Duodenal mucosa (tissue), 2 donors: ENCODE data around the gene UGT1A3.

ENCODE experiments used
- H3K27ac ChIP-seq: one replicate; pipeline ENCODE4 v1.7.0; 2013; ENCODE audit warnings: low read depth, low read length
- H3K27me3 ChIP-seq, 2 donors: one replicate each; pipeline ENCODE4 v1.7.0; 2013; ENCODE audit warnings: low read length in 2 of 2, control low read depth in 1 of 2; ENCODE audit not compliant: insufficient read depth in 2 of 2, control insufficient read depth in 1 of 2
- H3K36me3 ChIP-seq, 2 donors: one replicate each; pipeline ENCODE4 v1.7.0; 2013; ENCODE audit warnings: low read length in 2 of 2, control low read depth in 1 of 2; ENCODE audit not compliant: insufficient read depth in 2 of 2, control insufficient read depth in 1 of 2
- H3K4me1 ChIP-seq, 2 donors: one replicate each; pipeline ENCODE4 v1.7.0; 2013; ENCODE audit warnings: low read length in 2 of 2, control low read depth in 1 of 2; ENCODE audit not compliant: insufficient read depth in 2 of 2, control insufficient read depth in 1 of 2
- H3K4me3 ChIP-seq, 2 donors: one replicate each; pipeline ENCODE4 v1.7.0; 2013; ENCODE audit warnings: low read length in 2 of 2, low read depth in 1 of 2
- H3K9ac ChIP-seq, 2 donors: one replicate each; pipeline ENCODE4 v1.7.0; 2013; ENCODE audit warnings: low read length in 2 of 2, low read depth in 1 of 2
- H3K9me3 ChIP-seq, 2 donors: one replicate each; pipeline ENCODE4 v1.7.0; 2013; ENCODE audit warnings: low read length in 2 of 2, control low read depth in 1 of 2; ENCODE audit not compliant: control insufficient read depth in 1 of 2

UGT1A3 gene

DNA sequence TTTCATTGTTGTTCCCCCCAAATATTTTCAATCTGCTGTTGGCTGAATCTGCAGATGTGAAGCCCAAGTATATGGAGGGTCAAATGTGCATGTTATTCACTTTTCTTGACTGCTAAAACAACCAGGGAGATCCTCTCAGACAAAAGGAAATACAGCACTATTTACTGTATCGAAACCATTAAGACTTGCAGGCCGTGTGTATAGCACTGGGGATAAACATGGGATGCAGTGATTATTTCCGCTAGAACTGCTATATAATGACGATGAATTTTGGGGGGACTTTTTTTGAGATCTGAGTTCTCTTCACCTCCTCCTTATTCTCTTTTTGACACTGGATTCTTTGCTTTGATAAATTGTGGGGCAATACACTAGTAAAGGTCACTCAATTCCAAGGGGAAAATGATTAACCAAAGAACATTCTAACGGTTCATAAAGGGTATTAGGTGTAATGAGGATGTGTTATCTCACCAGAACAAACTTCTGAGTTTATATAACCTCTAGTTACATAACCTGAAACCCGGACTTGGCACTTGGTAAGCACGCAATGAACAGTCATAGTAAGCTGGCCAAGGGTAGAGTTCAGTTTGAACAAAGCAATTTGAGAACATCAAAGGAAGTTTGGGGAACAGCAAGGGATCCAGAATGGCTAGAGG, 27.7 kb downstream of the UGT1A3 start:
- H3K9me3 ChIP-seq, result no peaks in the 10 kb centered on the region
- no peak overlapping the region for H3K27ac ChIP-seq
- no peaks in the 10 kb centered on the region for H3K36me3 ChIP-seq
- no peak overlapping the region for H3K9ac ChIP-seq
- no peaks in the 10 kb centered on the region for H3K27me3 ChIP-seq
- H3K4me1 ChIP-seq, result peaks cover 28 to 41% of the 10 kb centered on the region in 2 donors
- H3K4me3 ChIP-seq, result no peak overlapping the region

DNA sequence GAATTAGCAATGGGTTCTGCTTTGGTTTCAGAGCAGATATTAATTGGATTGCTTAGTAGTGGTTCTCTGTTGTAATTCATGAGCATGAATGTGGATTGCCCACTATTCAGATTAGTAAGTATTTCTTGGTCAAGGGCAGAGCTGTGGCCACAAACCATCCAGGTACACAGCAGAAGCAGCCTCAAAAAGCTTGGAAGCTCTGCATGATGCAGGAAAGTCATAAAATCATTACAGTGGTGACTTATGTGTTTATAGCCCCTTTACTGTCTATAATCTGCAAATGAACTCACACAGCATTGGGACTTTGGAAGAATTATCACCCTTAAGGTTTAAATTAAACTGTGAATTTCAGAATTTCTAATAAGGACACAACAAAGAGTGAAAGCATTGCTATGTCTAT, 29.3 kb downstream of the UGT1A3 start:
- H3K27ac ChIP-seq, result no peak overlapping the region
- no peaks in the 10 kb centered on the region for H3K36me3 ChIP-seq
- peaks cover 28 to 41% of the 10 kb centered on the region in 2 donors for H3K4me1 ChIP-seq
- H3K27me3 ChIP-seq, result no peaks in the 10 kb centered on the region
- no peaks in the 10 kb centered on the region for H3K9me3 ChIP-seq
- peak overlapping the region in 1 of 2 donors; percentile 15 for H3K4me3 ChIP-seq
- peak overlapping the region in 1 of 2 donors; percentile 21 for H3K9ac ChIP-seq

DNA sequence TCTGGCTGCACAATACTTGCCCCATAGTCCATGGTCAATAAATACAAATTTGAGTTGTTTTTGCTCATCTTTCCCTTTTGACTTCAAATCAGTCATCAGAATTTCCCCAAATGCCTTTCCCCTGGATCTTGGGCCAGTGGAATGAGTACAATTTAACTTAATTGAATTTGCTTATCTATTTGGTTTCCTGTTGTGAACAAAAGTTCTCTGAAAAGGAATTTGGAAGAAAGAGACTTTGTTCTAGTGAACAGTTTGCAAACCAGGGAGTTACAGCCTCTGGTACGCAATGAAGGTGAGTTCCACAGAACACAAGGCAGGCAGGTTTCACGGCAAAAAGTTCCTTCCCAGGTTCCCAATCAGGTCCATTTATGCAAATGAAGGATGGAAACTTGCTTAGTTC, 30.0 kb downstream of the UGT1A3 start:
- H3K9ac ChIP-seq, result no peak overlapping the region
- no peak overlapping the region for H3K27ac ChIP-seq
- no peaks in the 10 kb centered on the region for H3K27me3 ChIP-seq
- no peaks in the 10 kb centered on the region for H3K9me3 ChIP-seq
- peaks cover 28 to 44% of the 10 kb centered on the region in 2 donors for H3K4me1 ChIP-seq
- no peaks in the 10 kb centered on the region for H3K36me3 ChIP-seq
- H3K4me3 ChIP-seq, result peak overlapping the region; percentile 15 to 19

DNA sequence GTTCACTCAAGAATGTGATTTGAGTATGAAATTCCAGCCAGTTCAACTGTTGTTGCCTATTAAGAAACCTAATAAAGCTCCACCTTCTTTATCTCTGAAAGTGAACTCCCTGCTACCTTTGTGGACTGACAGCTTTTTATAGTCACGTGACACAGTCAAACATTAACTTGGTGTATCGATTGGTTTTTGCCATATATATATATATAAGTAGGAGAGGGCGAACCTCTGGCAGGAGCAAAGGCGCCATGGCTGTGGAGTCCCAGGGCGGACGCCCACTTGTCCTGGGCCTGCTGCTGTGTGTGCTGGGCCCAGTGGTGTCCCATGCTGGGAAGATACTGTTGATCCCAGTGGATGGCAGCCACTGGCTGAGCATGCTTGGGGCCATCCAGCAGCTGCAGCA, 31.2 kb downstream of the UGT1A3 start, which contains the start of gene UGT1A1:
Gene UGT1A1 (plus strand): TSS at position 228 of the 400 bp plus-strand sequence. CDS start 18 bp downstream, at position 246.
- Histone ChIP-seq H3K9ac (peak within 1 kb of the TSS in 1 of 2 donors; percentile 49), H3K4me3 (peak within 1 kb of the TSS; percentile 51), H3K9me3 (no peaks in the 10 kb centered on the region), H3K36me3 (no peaks in the 10 kb centered on the region), H3K27ac (peak within 1 kb of the TSS; percentile 54), H3K4me1 (peaks cover 34 to 55% of the 10 kb centered on the region in 2 donors), H3K27me3 (no peaks in the 10 kb centered on the region)

DNA sequence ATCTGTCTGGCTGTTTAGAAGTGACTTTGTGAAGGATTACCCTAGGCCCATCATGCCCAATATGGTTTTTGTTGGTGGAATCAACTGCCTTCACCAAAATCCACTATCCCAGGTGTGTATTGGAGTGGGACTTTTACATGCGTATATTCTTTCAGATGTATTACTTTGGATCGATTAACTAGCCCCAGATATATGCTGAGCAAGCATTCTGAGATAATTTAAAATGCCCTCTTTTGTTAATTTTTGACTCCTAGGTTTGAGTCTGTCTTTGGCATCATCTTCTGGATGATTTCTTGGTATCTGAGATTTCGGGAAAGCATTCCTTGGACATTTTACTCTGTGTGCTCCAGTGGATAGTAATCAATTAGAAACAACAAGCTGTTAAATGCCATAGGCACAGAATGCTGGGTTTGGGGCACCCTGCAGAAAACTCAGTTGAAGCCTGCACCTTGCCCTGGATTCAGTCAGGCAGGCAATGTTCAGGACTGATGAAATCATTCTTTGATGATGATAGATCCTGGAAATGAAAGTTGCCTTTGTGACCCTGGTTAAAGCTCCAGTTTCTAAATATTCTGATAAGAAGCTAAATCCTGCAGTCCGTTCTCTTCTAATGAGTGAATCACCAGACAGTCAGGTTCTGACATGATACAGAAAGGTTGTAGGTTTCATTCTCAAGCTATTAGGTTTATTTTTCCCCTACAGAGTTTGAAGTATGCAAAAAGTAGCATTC, 32.4 kb downstream of the UGT1A3 start:
- H3K27ac ChIP-seq, result no peak overlapping the region
- peak overlapping the region; percentile 32 to 49 for H3K9ac ChIP-seq
- no peaks in the 10 kb centered on the region for H3K27me3 ChIP-seq
- peak overlapping the region; percentile 51 for H3K4me3 ChIP-seq
- no peaks in the 10 kb centered on the region for H3K9me3 ChIP-seq
- peaks cover 35 to 50% of the 10 kb centered on the region in 2 donors for H3K4me1 ChIP-seq
- H3K36me3 ChIP-seq, result no peaks in the 10 kb centered on the region

DNA sequence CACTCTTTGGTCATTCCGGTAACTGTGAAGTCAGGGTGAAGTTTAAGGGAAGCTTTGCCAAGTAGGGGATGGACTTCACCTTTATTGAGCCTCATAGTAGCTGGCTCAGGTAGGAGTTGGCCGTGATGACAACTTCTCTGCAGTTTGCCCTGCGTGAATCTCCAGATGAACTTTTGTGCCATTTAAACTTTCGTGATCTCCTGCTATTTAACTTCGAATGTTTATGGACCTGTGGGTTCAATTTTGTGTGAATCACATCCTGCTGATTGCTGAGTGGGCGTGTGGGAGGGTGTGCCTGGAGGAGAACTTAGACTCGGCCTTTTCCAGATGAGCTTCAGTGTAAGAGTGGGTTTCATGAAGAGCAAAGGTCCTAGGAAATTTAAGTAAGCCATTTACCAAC, 35.4 kb downstream of the UGT1A3 start:
- Histone ChIP-seq H3K27ac (peak overlapping the region; percentile 49), H3K36me3 (peaks cover 9 to 12% of the 10 kb centered on the region in 2 donors), H3K9ac (peak overlapping the region in 1 of 2 donors; percentile 28), H3K4me1 (peaks cover 25 to 32% of the 10 kb centered on the region in 2 donors), H3K9me3 (no peaks in the 10 kb centered on the region), H3K27me3 (no peaks in the 10 kb centered on the region), H3K4me3 (peak overlapping the region; percentile 28 to 48)

DNA sequence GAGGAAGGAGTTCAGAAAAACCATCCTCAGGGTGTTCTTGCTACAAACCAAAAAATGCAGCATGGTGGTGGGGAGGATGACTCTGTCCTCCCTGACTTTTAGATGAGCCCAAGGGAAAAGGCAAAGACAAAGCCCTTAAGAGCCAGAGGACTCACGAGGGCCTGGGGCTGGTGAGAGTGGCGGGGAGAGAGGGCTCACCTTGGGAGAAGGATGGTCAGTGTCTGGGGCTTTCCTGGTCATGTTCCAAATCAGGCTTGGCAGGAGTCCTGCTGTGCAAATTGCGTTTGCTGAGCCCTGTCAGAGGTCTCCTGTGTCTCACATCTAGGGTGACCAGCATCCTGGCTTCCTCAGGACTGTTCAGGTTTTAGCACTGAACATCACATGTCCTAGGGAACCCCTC, 35.9 kb downstream of the UGT1A3 start:
- Histone ChIP-seq H3K4me3 (peak overlapping the region; percentile 19 to 24), H3K27ac (peak overlapping the region; percentile 49), H3K27me3 (no peaks in the 10 kb centered on the region), H3K9me3 (no peaks in the 10 kb centered on the region), H3K4me1 (peaks cover 21 to 28% of the 10 kb centered on the region in 2 donors), H3K36me3 (peaks cover 11 to 15% of the 10 kb centered on the region in 2 donors), H3K9ac (peak overlapping the region in 1 of 2 donors; percentile 40)

DNA sequence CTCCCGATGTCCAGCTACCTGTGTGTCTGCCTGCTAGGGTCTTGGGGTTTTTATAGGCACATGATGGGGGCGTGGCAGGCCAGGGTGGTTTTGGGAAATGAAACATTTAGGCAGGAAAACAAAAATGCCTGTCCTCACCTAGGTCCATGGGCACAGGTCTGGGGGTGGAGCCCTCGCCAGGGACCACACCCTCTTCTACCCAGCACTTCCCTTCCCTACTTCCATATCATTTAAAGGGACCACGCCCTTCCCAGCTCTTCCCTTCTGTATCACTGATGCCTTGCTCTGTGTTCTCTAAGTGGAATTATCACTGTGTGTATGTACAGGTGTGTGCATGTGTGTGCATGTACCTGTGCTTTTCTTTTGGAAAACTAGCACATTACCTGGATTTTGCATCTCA, 37.6 kb downstream of the UGT1A3 start:
- peaks cover 11 to 14% of the 10 kb centered on the region in 2 donors for H3K4me1 ChIP-seq
- no peak overlapping the region for H3K27ac ChIP-seq
- no peaks in the 10 kb centered on the region for H3K27me3 ChIP-seq
- H3K4me3 ChIP-seq, result no peak overlapping the region
- H3K36me3 ChIP-seq, result peaks cover 11 to 15% of the 10 kb centered on the region in 2 donors
- H3K9ac ChIP-seq, result no peak overlapping the region
- H3K9me3 ChIP-seq, result no peaks in the 10 kb centered on the region

DNA sequence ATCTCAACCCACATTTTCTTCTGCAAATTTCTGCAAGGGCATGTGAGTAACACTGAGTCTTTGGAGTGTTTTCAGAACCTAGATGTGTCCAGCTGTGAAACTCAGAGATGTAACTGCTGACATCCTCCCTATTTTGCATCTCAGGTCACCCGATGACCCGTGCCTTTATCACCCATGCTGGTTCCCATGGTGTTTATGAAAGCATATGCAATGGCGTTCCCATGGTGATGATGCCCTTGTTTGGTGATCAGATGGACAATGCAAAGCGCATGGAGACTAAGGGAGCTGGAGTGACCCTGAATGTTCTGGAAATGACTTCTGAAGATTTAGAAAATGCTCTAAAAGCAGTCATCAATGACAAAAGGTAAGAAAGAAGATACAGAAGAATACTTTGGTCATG, 39.2 kb downstream of the UGT1A3 start:
- Histone ChIP-seq H3K4me1 (peaks cover 11 to 14% of the 10 kb centered on the region in 2 donors), H3K27ac (no peak overlapping the region), H3K27me3 (no peaks in the 10 kb centered on the region), H3K9ac (no peak overlapping the region), H3K36me3 (peaks cover 15 to 20% of the 10 kb centered on the region in 2 donors), H3K4me3 (no peak overlapping the region), H3K9me3 (no peaks in the 10 kb centered on the region)

DNA sequence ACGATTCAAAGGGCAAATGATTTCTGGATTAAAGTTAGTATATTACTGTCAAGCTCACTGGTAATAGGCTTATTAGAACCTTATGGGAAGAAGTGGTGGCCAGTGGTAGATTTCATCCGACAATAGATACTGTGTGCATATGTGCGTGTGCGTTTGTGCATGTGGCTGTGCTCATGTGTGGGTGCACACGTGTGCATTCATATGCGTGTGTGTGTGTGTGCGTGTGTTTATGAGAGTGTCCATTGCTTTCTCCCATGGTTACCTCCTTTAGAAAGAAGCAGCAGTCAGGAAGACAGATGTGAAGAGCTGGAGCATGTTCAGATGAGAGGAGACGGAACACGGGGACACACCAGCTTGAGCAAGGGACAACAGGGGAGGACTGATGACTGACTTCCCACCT, 40.4 kb downstream of the UGT1A3 start:
- Histone ChIP-seq H3K36me3 (peaks cover 15 to 20% of the 10 kb centered on the region in 2 donors), H3K4me3 (no peak overlapping the region), H3K27ac (no peak overlapping the region), H3K27me3 (no peaks in the 10 kb centered on the region), H3K9me3 (no peaks in the 10 kb centered on the region), H3K9ac (no peak overlapping the region), H3K4me1 (peaks cover 6 to 11% of the 10 kb centered on the region in 2 donors)
